NCI-H510A treated with DMSO at 0.1 percent for 48 hours (cell line): ENCODE data around the gene PPP1R13B.

Experiments
- DNase-seq: peaks from one replicate; lab custom pipeline; 2025; lab: John Stamatoyannopoulos, UW

The PPP1R13B gene

GRCh38 chr14:103685276-103686211 is 161.8 kb downstream of the PPP1R13B start:
- no peak for DNase-seq

- DNase-seq, result no peak
These were observed 162.5 kb downstream of the PPP1R13B start for GRCh38 chr14:103684871-103685270.

GRCh38 chr14:103684471-103684870 is 162.9 kb downstream of the PPP1R13B start:
- no peak for DNase-seq
